H1 (cell line): Measurements from ENCODE around the gene IQSEC3. TPM values are rescaled to one million over a fixed set of nuclear protein-coding genes. Genes with fewer than 3 reads are reported as not detected.
A peak's percentile ranks its signal among the peaks of the same experiment; 100 is the strongest.
"Not testable (repeated sequence)": the region's sequence is repeated elsewhere in the genome, so short reads cannot be mapped to it uniquely, and the experiment has no call there.

ENCODE experiments used
- CTCF ChIA-PET: fragments of 300-600 bp; sonication (Branson Sonifier 250); formaldehyde crosslinking; loops from one replicate; lab custom pipeline; 2021; ENCODE audit not compliant: partially characterized antibody; lab: Charles Lee
- POLR2A ChIA-PET: fragments of 300-600 bp; sonication (Branson Sonifier 250); formaldehyde crosslinking; loops from one replicate; lab custom pipeline; 2021; ENCODE audit warnings: inconsistent platforms; ENCODE audit not compliant: partially characterized antibody; lab: Charles Lee
- DNase-seq, 2 experiments: peaks; one replicate each; pipeline versions ENCODE4 v3.0.0 to v3.0.0-alpha.2; 2010 to 2022; ENCODE audit warnings: low spot score in 2 of 2, low read depth in 1 of 2, mixed read lengths in 1 of 2
- FAIRE-seq: peaks from 2 replicates; lab custom pipeline; 2011; peaks lifted over from hg19 to GRCh38; lab: Jason Lieb, UNC
- H2AFZ ChIP-seq: 2 replicates; pipeline ENCODE4 v1.8.1; 2012; ENCODE audit warnings: low read length, inconsistent platforms
- H2AK5ac ChIP-seq: 2 replicates; pipeline ENCODE4 v1.6.1; 2013; ENCODE audit warnings: low read depth, low read length
- H2BK120ac ChIP-seq: replicated peaks from 2 replicates; pipeline ENCODE3; 2013; ENCODE audit warnings: low read depth, low read length, inconsistent platforms
- H2BK12ac ChIP-seq: 2 replicates; pipeline ENCODE4 v1.6.1; 2013; ENCODE audit warnings: low read depth, low read length
- H2BK15ac ChIP-seq: 2 replicates; pipeline ENCODE4 v1.6.1; 2013; ENCODE audit warnings: low read length
- H2BK20ac ChIP-seq: 2 replicates; pipeline ENCODE4 v1.6.1; 2013; ENCODE audit warnings: low read length
- H2BK5ac ChIP-seq: 2 replicates; pipeline ENCODE4 v1.6.1; 2013; ENCODE audit warnings: low read depth, low read length
- H3K14ac ChIP-seq: 2 replicates; pipeline ENCODE4 v1.6.1; 2013; ENCODE audit warnings: inconsistent platforms; ENCODE audit not compliant: insufficient read length
- H3K18ac ChIP-seq: 2 replicates; pipeline ENCODE4 v1.6.1; 2013; ENCODE audit warnings: low read length; ENCODE audit errors: extremely low read depth
- H3K23ac ChIP-seq: 2 replicates; pipeline ENCODE4 v1.6.1; 2013; ENCODE audit warnings: inconsistent platforms; ENCODE audit not compliant: insufficient read length
- H3K23me2 ChIP-seq: 2 replicates; pipeline ENCODE4 v1.6.1; 2013; ENCODE audit warnings: low read depth, low read length
- H3K27ac ChIP-seq: 2 replicates; pipeline ENCODE4 v1.6.1; 2011; ENCODE audit warnings: low read depth, low read length, inconsistent platforms
- H3K27me3 ChIP-seq, 4 experiments: replicated peaks in 1 of 4; 1 replicate in 1 of 4; 2 replicates in 3 of 4; pipeline versions ENCODE4 v1.6.1 to v1.8.1; 2011 to 2013; ENCODE audit warnings: low read length in 3 of 4, mild to moderate bottlenecking in 3 of 4, inconsistent platforms in 2 of 4, mixed read lengths in 2 of 4, moderate library complexity in 1 of 4; ENCODE audit not compliant: control insufficient read depth in 3 of 4, insufficient read depth in 3 of 4; ENCODE audit errors: extremely low read depth in 1 of 4
- H3K36me3 ChIP-seq, 4 experiments: 2 replicates each; pipeline versions ENCODE4 v1.6.1 to v1.8.1; 2011 to 2013; ENCODE audit warnings: mild to moderate bottlenecking in 4 of 4, low read length in 3 of 4, moderate library complexity in 2 of 4, control low read depth in 1 of 4, inconsistent platforms in 1 of 4; ENCODE audit not compliant: insufficient read depth in 4 of 4, control insufficient read depth in 2 of 4
- H3K4ac ChIP-seq: replicated peaks from 2 replicates; pipeline ENCODE3; 2013; ENCODE audit warnings: low read length, low read depth, mixed read lengths, inconsistent platforms; ENCODE audit not compliant: insufficient read length
- H3K4me1 ChIP-seq, 4 experiments: replicated peaks in 1 of 4; 1 replicate in 1 of 4; 2 replicates in 3 of 4; pipeline versions ENCODE4 v1.6.1 to v1.8.1; 2011 to 2013; ENCODE audit warnings: low read length in 3 of 4, inconsistent platforms in 2 of 4, mixed read lengths in 1 of 4; ENCODE audit not compliant: insufficient read depth in 4 of 4, control insufficient read depth in 3 of 4
- H3K4me2 ChIP-seq, 2 experiments: 2 replicates each; pipeline versions ENCODE4 v1.6.1 to v1.8.1; 2011 to 2013; ENCODE audit warnings: low read depth in 2 of 2, low read length in 2 of 2, control low read depth in 1 of 2, inconsistent platforms in 1 of 2, mild to moderate bottlenecking in 1 of 2; ENCODE audit not compliant: insufficient read depth in 1 of 2
- H3K4me3 ChIP-seq, 4 experiments: fragments of 200-600, 300-600 bp in 1 of 4; sonication (generic), shearing (Covaris generic), sonication (Bioruptor Twin) in 1 of 4; 2 replicates each; pipeline versions ENCODE4 v1.5.1 to v1.8.1; 2011 to 2016; ENCODE audit warnings: low read length in 4 of 4, low read depth in 3 of 4, control low read depth in 2 of 4, inconsistent platforms in 2 of 4, mild to moderate bottlenecking in 2 of 4, mixed read lengths in 1 of 4, moderate library complexity in 1 of 4; ENCODE audit not compliant: insufficient read depth in 2 of 4; ENCODE audit errors: extremely low read depth in 1 of 4
- H3K56ac ChIP-seq: replicated peaks from 2 replicates; pipeline ENCODE3; 2013; ENCODE audit warnings: low read depth, mild to moderate bottlenecking, mixed read lengths, low read length, inconsistent platforms; ENCODE audit not compliant: insufficient read length
- H3K79me1 ChIP-seq: 2 replicates; pipeline ENCODE4 v1.6.1; 2013; ENCODE audit warnings: low read depth, low read length, control low read depth
- H3K79me2 ChIP-seq, 2 experiments: 2 replicates each; pipeline versions ENCODE4 v1.6.1 to v1.8.1; 2012 to 2013; ENCODE audit warnings: low read length in 2 of 2, mild to moderate bottlenecking in 2 of 2, inconsistent platforms in 1 of 2; ENCODE audit not compliant: insufficient read depth in 2 of 2, control insufficient read depth in 1 of 2
- H3K9ac ChIP-seq, 4 experiments: replicated peaks in 1 of 4; 1 replicate in 1 of 4; 2 replicates in 3 of 4; pipeline versions ENCODE4 v1.6.1 to v1.8.1; 2011 to 2013; ENCODE audit warnings: low read depth in 3 of 4, low read length in 3 of 4, control low read depth in 2 of 4, mild to moderate bottlenecking in 2 of 4, moderate library complexity in 2 of 4, inconsistent platforms in 1 of 4; ENCODE audit errors: extremely low read depth in 1 of 4
- H3K9me3 ChIP-seq, 2 experiments: 2 replicates each; pipeline versions ENCODE4 v1.6.1 to v1.8.1; 2012 to 2013; ENCODE audit warnings: mild to moderate bottlenecking in 2 of 2, moderate library complexity in 2 of 2, control low read depth in 1 of 2, inconsistent platforms in 1 of 2, low read depth in 1 of 2, low read length in 1 of 2, mixed read lengths in 1 of 2; ENCODE audit not compliant: insufficient read depth in 2 of 2
- H4K20me1 ChIP-seq, 2 experiments: replicated peaks in 1 of 2; 2 replicates each; pipeline versions ENCODE3 to v1.8.1; 2011 to 2013; ENCODE audit warnings: inconsistent platforms in 2 of 2, low read length in 2 of 2, mild to moderate bottlenecking in 1 of 2; ENCODE audit not compliant: insufficient read depth in 2 of 2, control insufficient read depth in 1 of 2
- H4K5ac ChIP-seq: 2 replicates; pipeline ENCODE4 v1.6.1; 2013; ENCODE audit warnings: low read length, low read depth, mixed read lengths, inconsistent platforms; ENCODE audit not compliant: insufficient read length
- H4K8ac ChIP-seq: 2 replicates; pipeline ENCODE4 v1.8.0; 2013; ENCODE audit warnings: mild to moderate bottlenecking, moderate library complexity, low read length, inconsistent platforms; ENCODE audit not compliant: insufficient read depth; ENCODE audit errors: extremely low read depth
- H4K91ac ChIP-seq: replicated peaks from 2 replicates; pipeline ENCODE3; 2013; ENCODE audit warnings: low read length, mixed read lengths, inconsistent platforms; ENCODE audit not compliant: insufficient read length
- WGBS, 2 experiments: shearing (Covaris generic) in 1 of 2; methylation state at CpG; one replicate each; pipeline versions ENCODE4 v1.1.6 to v1.1.7; 2013 to 2015; ENCODE audit warnings: low lambda C conversion rate in 2 of 2, mixed read lengths in 2 of 2, inconsistent platforms in 1 of 2, low coverage in 1 of 2, missing lambda C conversion rate in 1 of 2; ENCODE audit not compliant: insufficient replicate concordance in 2 of 2, insufficient coverage in 1 of 2, insufficient read length in 1 of 2; ENCODE audit errors: extremely low coverage in 1 of 2, missing lambda C conversion rate in 1 of 2; 5-methylcytosine and 5-hydroxymethylcytosine counted together
- polyA plus RNA-seq, 7 experiments: library from polyadenylated mRNA; depleted of rRNA in 3 of 7; stranded (reverse) in 5 of 7; unstranded in 2 of 7; fragments of >200 nt in 5 of 7; fragments of 200-250 nt in 2 of 7; gene quantifications; 1 replicate in 5 of 7; 2 replicates in 1 of 7; 4 replicates in 1 of 7; pipeline versions ENCODE4 v1.2.1 to v1.2.3, GENCODE V29; 2011 to 2013; ENCODE audit warnings: missing spikeins in 2 of 7, mixed read lengths in 2 of 7
- total RNA-seq: library from RNA; stranded (reverse); fragmentation: NEBNext Ultra II Directional; extraction: Animal tissue kit (Norgen Biotek cat#: 25700); gene quantifications from 2 replicates; pipeline ENCODE4 v1.2.1, GENCODE V29; 2021

IQSEC3 gene
- total and polyA plus RNA-seq, 2 of the 8 experiments (the other 6 are each of a cell fraction or from before 2014, with no cell fraction given): 1.2 to 3.1 TPM

- H2AK5ac ChIP-seq, H3K14ac ChIP-seq, H4K20me1 ChIP-seq, H3K18ac ChIP-seq, POLR2A ChIA-PET, H2BK15ac ChIP-seq, H2AFZ ChIP-seq, H3K4me1 ChIP-seq, H3K56ac ChIP-seq, H3K79me1 ChIP-seq, H3K9me3 ChIP-seq, H2BK5ac ChIP-seq, FAIRE-seq, H4K91ac ChIP-seq, DNase-seq, H2BK20ac ChIP-seq, H3K36me3 ChIP-seq, H3K23ac ChIP-seq, H3K27ac ChIP-seq, CTCF ChIA-PET, H4K5ac ChIP-seq, H2BK120ac ChIP-seq, H3K23me2 ChIP-seq, H3K4ac ChIP-seq, H3K79me2 ChIP-seq, H4K8ac ChIP-seq, H2BK12ac ChIP-seq, H3K9ac ChIP-seq: not testable (repeated sequence)
- Histone ChIP-seq H3K4me3 (peak overlapping the region in 1 of 4 experiments; percentile 46; a peak in 3 of 8 replicates), H3K4me2 (peak overlapping the region; percentile 28 to 37; a peak in 2 of 4 replicates), H3K27me3 (peaks cover 1 to 20% (median 9%) of the 10 kb centered on the region in 4 experiments)
- WGBS, 2 experiments: 9% methylated on average over 16 of the region's 82 CpGs; no CpG with 5 or more reads in 1 of the 2 experiments
Observed at GRCh38 chr12:77769-78383, 11.3 kb downstream of the IQSEC3 start.
